ENCODE results near the gene HMGCLL1. TPM values are rescaled to one million over a fixed set of nuclear protein-coding genes. Genes with fewer than 3 reads are reported as not detected.
A peak's percentile ranks its signal among the peaks of the same experiment; 100 is the strongest.

HMGCLL1 gene
- polyA plus RNA-seq (ENCODE audit: insufficient read length): 5.6 TPM

GRCh38 chr6:55578537-55579363, at the start of gene HMGCLL1:
TSS of gene HMGCLL1 (minus strand) at chr6:55579192. CDS start at chr6:55579055, 137 bp downstream.
- no peak for DNase-seq (ENCODE audit: low read depth)

GRCh38 chr6:55621993-55622392, 43.0 kb upstream of the HMGCLL1 start:
- DNase-seq (ENCODE audit: low read depth): no peak

- no peak for DNase-seq (ENCODE audit: low read depth)
These were observed 42.3 kb upstream of the HMGCLL1 start for GRCh38 chr6:55621244-55621643.

- DNase-seq (ENCODE audit: low read depth): no peak
These were observed 38.3 kb upstream of the HMGCLL1 start for GRCh38 chr6:55617272-55617671.

GRCh38 chr6:55604021-55604420, 25.0 kb upstream of the HMGCLL1 start:
- DNase-seq (ENCODE audit: low read depth): no peak

- no peak for DNase-seq (ENCODE audit: low read depth)
These were observed 22.1 kb upstream of the HMGCLL1 start for GRCh38 chr6:55601120-55601519.

- no peak for DNase-seq (ENCODE audit: low read depth)
These were observed 15.4 kb upstream of the HMGCLL1 start for GRCh38 chr6:55594442-55594841.

- DNase-seq (ENCODE audit: low read depth): no peak
These were observed 5.8 kb upstream of the HMGCLL1 start for GRCh38 chr6:55584654-55585354.

DNA sequence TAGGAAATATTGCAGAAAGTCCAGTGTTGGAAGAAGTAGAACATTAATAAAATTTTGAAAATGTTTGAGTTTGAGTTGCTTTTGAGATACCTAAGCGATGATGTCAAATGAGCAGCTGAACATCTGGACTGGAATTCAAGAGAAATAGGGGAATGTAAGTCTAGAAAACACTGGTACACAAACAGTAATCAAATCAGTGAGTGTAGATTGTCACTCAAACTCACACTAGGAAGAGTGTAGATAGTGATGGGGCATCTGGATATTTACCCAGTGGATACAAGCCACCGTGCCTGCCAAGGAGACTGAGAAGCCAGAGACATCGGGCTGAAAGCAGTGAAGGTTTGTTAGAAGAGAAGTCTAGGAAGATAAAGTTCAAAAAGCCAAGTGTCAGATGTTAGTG, 2.2 kb downstream of the HMGCLL1 start:
- DNase-seq (ENCODE audit: low read depth): no peak

DNA sequence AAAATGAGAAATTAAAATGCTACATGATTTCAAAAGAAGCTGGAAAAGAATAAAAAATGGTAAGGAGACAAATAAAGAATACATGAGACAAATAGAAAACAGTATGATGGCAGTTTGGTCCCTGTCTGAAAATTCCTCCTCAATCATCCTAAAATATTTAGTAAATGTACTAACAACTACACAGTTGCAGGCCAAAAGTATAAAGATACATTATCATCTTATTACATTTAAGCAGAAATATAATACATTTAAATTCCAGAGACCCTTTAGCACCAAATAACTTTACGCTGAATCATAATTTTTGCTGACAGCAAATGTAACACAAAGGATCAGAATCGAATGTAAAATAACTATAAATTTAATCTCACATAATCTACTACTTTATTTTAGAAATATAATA, 4.4 kb downstream of the HMGCLL1 start:
- DNase-seq (ENCODE audit: low read depth): no peak

DNA sequence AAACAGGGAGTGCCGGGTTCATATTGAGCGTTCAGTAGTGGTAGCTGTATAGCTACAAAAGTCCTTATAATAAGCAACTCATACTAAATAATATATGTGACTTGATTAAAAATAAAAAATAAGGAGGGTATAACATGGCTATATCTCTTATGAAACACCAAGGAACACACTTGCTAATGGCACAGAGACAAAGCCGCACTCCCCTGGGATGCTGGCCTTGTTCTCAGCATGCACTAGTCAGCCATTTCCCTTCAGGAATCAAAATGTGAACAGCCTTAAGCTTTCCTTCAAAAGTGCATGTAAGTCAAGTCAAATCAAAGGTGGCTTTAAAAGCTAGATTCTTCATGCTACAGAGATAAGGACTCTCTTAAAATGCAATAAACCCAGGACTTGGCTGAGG, 9.4 kb downstream of the HMGCLL1 start:
- no peak for DNase-seq (ENCODE audit: low read depth)

- peak; percentile 96 for DNase-seq (ENCODE audit: low read depth)
These were observed 10.1 kb downstream of the HMGCLL1 start for GRCh38 chr6:55568808-55569439.

DNA sequence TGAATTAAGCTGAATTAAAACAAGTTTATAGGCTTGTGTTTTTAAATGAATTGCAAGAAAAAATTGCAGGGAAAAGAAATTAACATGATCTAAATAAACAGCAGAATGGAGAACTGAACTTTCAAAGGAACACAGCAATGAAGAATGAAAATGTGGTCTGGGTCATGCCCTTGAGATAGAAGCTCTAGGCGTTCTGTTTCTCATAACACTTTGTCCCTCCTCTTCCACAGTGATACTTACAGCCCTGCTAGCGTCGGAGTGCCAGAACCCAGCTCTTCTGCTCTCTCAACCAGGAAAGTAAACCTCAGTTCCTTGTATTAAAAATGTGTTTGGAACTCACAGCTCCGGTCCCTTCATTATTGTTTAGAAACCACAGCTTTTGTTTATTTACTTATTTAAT, 11.4 kb downstream of the HMGCLL1 start:
- no peak for DNase-seq (ENCODE audit: low read depth)

GRCh38 chr6:55566036-55566710, 12.8 kb downstream of the HMGCLL1 start:
- DNase-seq (ENCODE audit: low read depth): no peak

DNA sequence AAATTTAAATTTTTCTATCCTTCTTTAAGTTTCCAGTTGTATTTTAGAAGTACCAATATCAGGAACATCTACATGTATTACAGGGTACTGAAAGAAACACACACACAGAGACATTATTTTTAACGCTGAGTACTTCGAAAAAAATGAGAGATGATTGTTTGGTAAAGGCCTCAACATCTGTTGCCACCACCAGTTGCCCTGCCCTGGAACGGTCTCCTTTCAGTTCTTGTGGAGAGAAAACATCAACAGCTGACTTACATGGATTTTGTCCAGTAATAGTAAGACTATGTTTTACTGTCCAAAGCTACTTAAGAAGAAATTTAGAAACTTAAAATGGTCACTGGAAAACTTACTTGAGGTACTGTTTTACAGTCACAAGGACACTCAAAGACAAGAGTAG, 16.7 kb downstream of the HMGCLL1 start:
- DNase-seq (ENCODE audit: low read depth): no peak

DNA sequence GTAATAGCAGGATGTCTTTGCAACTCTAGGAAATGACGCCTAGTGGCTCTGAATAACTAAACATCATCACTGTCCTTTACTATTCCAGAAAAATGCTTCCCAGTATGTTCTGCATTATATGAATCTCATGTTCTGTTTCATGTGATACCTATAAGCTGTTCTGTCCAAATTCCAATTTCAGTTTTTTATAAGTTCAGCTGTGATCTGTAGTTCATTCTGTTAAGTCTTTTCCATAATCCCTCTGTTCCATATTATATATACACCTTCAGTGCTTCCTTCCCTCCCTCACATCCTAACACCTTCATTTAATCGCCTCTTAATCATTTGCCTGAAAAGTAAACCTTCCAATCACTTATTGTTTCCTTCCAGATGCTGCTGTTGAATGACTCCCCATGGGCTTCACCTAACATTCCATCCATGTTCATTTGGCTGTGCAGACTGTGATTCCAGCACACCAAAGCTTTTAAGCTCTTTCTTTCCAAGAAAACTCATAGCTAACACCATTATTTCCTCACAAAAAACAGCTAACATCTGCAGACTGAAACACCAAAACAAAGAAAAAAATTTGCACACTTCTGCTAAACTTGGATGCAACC, 18.6 kb downstream of the HMGCLL1 start:
- DNase-seq (ENCODE audit: low read depth): no peak

GRCh38 chr6:55557146-55557545, 21.8 kb downstream of the HMGCLL1 start:
- DNase-seq (ENCODE audit: low read depth): no peak

GRCh38 chr6:55545791-55546190, 33.2 kb downstream of the HMGCLL1 start:
- DNase-seq (ENCODE audit: low read depth): no peak

DNA sequence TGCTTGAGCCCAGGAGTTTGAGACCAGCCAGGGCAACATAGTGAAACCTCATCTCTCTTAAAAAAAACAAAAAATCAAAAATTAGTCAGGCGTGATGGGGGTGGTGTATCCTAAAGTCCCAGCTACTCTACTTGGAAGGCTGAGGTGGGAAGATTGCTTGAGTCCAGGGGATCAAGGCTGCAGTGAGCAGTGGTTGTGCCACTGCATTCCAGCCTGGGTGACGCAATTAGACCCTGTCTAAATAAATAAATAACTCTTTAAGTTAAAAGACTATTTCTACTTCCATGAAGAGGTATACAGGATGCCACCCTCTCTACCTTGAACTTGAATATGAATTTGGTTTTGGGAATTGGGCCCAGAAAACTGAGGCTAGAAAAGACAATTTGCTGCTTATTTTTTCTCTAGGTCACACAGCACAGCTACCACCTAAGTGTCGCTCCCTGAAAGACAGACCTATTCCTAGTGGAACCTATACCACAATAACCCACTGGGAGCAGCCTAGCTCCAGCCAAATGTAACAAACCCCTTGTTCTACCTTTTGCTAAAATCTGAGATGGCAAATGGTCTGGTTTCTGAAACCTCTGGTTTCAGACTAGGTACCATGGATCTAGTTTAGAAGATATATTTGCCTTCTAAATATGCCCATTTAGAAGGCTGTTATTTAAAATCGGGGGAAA, 35.2 kb downstream of the HMGCLL1 start:
- DNase-seq (ENCODE audit: low read depth): no peak

- DNase-seq (ENCODE audit: low read depth): no peak
These were observed 38.0 kb downstream of the HMGCLL1 start for GRCh38 chr6:55541024-55541423.

GRCh38 chr6:55536391-55536956, 42.5 kb downstream of the HMGCLL1 start:
- no peak for DNase-seq (ENCODE audit: low read depth)
